GM12874 (cell line): Measurements from ENCODE around the gene MAPKAP1.

Experiments used
- TF ChIP-seq, protein P1 (sequence below): IDR thresholded peaks from 2 replicates; pipeline ENCODE4 v1.5.1; 2011; ENCODE audit warnings: low read depth, mild to moderate bottlenecking, control low read depth, low read length, moderate library complexity; ENCODE audit not compliant: insufficient read depth

Gene MAPKAP1

DNA sequence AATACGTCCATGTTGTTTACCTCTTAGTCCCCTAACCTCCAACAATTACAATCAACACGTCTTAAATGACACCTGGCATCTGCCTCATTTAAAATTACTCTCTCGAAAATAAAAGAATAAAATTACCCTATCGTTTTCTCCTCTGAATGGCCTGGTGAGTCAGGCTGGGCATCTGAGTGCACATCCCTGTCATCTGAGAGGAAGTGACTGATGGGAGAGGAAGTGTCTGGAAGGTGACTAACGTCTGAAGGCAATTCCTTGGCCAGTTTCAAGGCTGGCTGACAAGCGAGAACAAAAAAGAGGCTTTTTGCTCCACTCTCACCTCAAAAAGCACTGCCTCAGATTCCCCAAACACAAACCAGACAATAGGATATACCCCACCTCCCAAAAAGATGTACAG is 57.7 kb downstream of the MAPKAP1 start:
- TF ChIP-seq, protein P1, sequence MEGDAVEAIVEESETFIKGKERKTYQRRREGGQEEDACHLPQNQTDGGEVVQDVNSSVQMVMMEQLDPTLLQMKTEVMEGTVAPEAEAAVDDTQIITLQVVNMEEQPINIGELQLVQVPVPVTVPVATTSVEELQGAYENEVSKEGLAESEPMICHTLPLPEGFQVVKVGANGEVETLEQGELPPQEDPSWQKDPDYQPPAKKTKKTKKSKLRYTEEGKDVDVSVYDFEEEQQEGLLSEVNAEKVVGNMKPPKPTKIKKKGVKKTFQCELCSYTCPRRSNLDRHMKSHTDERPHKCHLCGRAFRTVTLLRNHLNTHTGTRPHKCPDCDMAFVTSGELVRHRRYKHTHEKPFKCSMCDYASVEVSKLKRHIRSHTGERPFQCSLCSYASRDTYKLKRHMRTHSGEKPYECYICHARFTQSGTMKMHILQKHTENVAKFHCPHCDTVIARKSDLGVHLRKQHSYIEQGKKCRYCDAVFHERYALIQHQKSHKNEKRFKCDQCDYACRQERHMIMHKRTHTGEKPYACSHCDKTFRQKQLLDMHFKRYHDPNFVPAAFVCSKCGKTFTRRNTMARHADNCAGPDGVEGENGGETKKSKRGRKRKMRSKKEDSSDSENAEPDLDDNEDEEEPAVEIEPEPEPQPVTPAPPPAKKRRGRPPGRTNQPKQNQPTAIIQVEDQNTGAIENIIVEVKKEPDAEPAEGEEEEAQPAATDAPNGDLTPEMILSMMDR, result no peak

DNA sequence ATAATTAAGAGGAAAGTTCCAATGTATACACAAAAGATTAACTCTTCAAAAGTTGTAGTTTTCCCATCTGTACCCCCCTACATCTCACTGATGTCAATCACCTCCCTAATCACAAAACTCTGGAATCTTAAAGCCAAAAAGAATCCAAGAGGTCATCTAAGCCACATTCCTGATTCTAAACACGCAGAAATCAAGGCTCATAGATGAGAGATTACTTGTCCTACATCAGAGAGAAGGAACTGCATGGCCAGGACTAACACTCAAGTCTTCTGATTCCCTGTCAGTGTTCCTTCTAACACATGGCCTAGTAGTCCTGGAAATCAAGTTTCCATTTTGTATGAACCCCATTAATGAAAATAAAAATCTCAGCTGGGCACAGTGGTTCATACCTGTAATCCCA is 58.7 kb downstream of the MAPKAP1 start:
- TF ChIP-seq, protein P1, result no peak

DNA sequence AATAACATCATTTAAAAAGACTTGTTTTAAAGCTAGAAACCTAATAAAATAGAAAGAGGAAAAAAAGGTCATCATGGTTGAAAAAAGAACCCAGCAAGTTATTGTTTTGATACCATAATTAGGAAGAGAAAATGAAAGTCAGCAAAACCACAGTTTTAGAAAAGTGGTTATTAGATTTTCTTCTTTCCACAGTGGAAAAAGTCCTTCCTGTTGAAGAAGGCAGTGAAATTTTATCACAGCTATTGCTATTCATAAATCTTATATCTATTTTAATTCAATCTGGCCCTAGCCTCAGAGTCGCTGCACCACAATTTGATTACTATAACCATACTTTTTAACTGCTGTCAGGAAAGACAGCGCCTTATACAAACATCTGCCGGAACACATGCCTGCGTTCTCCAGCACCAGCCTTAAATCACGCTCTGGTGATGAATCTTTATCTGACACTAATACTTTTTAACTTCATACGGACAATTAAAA is 60.3 kb downstream of the MAPKAP1 start:
- TF ChIP-seq, protein P1, result no peak

DNA sequence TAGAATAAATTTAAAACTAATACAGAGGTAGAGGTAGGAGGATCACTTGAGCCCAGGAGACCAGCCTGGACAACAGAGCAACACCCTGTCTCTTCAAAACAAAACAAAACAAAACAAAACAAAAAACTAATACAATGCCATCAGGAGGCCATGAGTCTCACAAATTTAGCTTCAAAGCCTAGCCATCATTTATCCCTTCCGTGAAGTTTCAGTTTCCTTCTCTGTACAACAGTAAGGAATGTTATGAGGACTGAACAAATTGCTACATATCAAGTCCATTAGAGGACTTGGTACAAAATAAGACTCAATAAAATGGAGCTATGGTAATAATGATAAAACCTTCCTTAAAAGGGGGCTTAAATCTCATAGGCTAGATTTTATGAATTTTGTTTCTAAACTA is 60.8 kb downstream of the MAPKAP1 start:
- TF ChIP-seq, protein P1, result no peak

DNA sequence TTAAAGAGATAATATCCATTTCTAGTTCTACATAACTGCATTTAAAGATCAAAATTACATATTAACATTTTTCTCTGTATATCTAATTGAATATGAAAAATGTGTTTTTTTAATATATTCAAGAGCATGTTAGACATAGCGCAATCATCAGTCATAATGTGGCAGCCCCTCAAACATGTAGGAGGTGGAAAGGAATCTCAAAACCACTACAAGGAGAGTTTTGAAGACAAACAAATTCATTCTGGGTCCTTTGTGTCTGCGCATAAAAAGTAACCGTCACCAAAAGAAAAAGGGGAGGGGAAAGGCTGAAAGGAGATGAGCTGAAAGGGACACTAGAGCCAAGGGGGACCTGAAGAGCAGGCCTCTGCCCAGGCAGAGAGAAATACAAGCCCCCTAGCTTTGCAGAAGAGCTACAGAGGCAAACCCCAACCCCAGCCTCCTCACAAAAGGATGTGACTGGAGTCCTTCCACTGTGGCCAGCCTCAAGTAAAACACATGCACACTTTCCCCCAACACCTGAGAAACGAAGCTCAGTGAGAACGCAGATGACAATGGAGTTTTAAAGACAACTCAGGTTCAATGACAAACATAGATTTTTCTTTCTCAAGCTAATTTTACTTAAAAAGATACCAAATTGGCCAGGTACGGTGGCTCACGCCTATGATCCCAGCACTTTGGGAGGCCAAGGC is 62.0 kb downstream of the MAPKAP1 start:
- TF ChIP-seq, protein P1, result no peak

DNA sequence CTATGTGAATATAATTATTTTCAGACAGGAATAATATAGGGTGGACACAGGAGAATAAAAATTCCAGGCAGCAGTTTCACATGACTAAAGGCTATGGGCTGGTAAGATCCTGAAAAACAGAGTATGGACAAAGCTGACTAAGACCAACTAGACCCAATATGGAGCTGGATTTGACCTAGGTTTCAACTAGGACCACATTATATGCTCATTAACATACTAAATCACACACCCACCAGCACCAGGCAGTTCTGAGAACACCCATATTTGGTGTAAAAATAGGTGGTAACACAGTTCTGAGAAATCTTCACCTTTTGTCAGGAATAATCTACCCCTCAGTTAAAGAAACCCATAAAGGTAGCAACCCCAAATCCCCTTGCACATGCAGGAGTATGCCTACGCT is 64.7 kb downstream of the MAPKAP1 start:
- TF ChIP-seq, protein P1, result no peak

DNA sequence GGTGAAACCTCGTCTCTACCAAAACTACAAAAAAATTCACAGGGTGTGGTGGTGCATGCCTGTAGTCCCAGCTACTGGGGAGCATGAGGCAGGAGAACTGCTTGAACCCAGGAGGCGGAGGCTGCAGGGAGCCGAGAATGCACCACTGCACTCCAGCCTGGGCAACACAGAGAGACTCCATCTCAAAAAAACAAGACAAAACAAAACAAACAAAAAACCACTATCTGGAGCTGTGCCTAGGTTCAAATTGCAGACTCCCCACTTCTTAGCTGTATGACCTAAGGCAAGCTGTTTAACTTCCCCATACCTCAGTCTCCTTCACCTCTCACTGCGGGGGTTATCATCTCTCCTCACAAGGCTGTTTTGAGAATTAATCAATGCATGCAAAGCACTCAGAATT is 68.0 kb downstream of the MAPKAP1 start:
- TF ChIP-seq, protein P1, result no peak
